ENCODE data around the gene KSR2.
"Not testable (repeated sequence)": the region's sequence is repeated elsewhere in the genome, so short reads cannot be mapped to it uniquely, and the experiment has no call there.

The KSR2 gene

GRCh38 chr12:117821480-117822175 is 147.2 kb downstream of the KSR2 start:
- DNase-seq (ENCODE audit: low spot score): no peak

DNA sequence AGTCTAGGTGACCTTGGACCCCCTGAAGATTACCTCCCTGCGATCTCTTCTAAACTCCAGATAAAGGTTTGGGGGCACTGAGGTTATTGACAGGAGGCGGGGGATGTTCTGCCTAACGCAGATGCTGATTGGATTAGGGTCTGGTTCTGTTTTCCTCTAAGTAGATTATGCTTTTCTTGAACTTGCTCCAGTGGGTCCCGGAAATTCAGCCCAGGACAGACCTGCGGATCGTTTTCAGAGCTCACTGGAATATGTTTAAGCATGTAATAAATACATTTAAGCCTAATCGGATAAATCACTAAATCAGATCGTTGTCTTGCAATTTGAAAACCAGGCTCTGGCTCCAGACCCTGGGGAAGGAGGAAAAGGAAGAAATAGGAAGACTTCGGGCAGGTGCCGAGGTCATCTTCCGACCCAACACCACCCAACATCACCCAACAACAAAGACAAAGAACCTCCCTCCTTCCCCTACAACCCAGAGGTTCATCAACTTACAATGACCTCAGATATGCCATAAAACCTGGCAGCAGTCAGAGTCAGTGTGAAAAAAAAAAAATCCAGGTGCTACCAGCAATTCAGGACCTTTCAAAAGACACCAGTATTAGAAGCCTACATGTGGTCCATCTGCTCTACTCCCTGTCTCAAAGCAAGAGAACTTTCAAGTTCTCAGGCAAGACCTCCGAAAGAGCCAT is 148.4 kb downstream of the KSR2 start:
- DNase-seq (ENCODE audit: low spot score): no peak

GRCh38 chr12:117819160-117819559 is 149.6 kb downstream of the KSR2 start:
- DNase-seq (ENCODE audit: low spot score): no peak

DNA sequence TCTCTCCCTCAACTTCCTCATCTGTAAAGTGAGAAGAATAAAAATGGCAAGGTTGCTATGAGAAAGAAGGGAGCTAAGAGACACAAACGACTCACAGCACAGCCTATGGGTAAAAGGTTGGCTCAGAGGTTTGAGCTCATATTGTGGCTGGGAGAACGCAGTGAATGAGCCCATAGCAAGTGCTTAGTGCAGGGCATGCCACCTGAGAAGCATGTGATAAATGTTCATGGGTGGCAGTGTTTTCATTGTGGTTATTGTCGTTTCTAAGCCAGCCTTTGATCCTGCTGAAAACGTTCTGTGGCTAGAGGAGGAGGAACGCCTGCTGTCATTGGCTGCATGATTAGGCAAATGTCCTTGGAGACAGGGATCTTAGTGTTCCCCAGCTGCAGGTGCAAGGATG is 150.4 kb downstream of the KSR2 start:
- no peak for DNase-seq (ENCODE audit: low spot score)

DNA sequence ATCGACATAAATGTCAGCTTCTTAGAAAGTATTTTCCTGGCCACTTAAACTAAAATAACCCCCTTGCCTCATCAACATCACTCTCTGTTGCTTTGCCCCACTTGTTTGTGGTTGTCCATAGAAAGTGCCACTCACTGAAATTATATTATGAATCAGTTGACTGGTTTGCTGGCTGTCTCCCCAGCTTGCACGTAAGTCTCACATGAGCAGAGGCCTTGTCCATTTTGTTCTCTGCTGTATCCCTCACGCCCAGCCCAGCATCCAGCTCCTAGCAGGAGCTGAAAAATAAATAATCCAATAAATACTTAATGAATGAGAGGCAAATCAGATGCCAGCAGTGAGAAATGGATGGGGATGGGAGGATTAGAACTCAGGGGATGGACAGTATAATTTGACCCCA is 159.3 kb downstream of the KSR2 start:
- no peak for DNase-seq (ENCODE audit: low spot score)

DNA sequence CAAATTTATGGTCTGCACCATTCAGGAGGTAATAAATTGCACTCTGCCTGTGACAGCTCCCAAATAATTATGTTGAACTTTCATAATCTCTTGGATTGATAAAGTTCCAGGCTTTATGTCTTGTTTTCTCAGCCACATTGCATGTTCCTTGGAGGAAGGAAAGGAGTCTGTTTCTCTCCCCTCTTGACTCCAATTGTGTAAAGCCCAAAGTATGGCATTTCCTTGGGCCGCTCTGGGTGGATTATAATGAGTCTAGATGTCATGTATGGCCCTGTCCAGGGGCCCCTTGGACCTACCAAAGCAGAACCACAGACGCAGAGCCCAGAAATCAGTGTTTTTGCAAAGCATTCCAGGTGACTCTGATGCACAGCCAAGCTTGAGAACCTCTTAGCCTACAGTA is 160.8 kb downstream of the KSR2 start:
- no peak for DNase-seq (ENCODE audit: low spot score)

GRCh38 chr12:117807355-117807754 is 161.4 kb downstream of the KSR2 start:
- no peak for DNase-seq (ENCODE audit: low spot score)

GRCh38 chr12:117805865-117806264 is 162.9 kb downstream of the KSR2 start:
- DNase-seq (ENCODE audit: low spot score): no peak

- peak; percentile 21 for DNase-seq (ENCODE audit: low spot score)
Observed at GRCh38 chr12:117803001-117803400, 165.8 kb downstream of the KSR2 start.

GRCh38 chr12:117800711-117801110 is 168.1 kb downstream of the KSR2 start:
- DNase-seq (ENCODE audit: low spot score): not testable (repeated sequence)

- no peak for DNase-seq (ENCODE audit: low spot score)
Observed at GRCh38 chr12:117797202-117797601, 171.6 kb downstream of the KSR2 start.

GRCh38 chr12:117792877-117793424 is 175.8 kb downstream of the KSR2 start:
- DNase-seq (ENCODE audit: low spot score): no peak

GRCh38 chr12:117792471-117792870 is 176.3 kb downstream of the KSR2 start:
- DNase-seq (ENCODE audit: low spot score): no peak

GRCh38 chr12:117790948-117791347 is 177.8 kb downstream of the KSR2 start:
- DNase-seq (ENCODE audit: low spot score): no peak

GRCh38 chr12:117790198-117790597 is 178.6 kb downstream of the KSR2 start:
- DNase-seq (ENCODE audit: low spot score): no peak

DNA sequence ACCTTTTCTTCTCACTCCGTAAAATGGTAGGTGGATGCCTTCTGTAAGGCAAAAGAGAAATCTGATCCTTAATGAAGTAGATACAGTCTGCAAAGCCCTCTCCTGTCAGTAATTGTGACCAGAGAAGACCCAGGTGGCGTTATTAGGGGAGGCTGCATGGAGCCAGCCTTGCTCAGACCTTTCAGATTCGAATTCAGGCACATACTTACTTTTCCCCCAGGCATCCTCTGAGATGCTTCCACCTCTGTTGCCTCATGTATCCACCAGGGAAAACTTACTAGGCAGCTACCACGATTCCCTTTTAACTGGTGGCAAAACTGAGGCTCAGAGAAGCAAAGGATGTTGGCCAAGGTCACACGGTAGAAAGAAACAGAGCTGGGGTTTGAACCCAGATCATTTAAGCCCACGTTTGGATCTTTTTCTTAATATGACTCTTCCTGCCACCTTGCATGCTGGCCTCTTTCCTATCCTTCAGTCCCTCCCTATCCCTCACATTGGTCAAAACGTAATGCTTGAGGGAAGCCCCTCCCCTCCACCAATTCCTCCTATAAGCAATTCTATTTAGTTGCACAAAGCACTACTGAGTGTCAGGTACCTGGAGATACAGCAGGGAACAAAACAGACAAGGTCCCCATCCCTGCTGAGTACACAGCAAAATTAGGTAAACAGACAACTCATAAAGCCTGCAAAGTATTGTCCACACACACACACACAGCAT is 179.4 kb downstream of the KSR2 start:
- no peak for DNase-seq (ENCODE audit: low spot score)

GRCh38 chr12:117778656-117779055 is 190.1 kb downstream of the KSR2 start:
- DNase-seq (ENCODE audit: low spot score): no peak

- no peak for DNase-seq (ENCODE audit: low spot score)
Observed at GRCh38 chr12:117774941-117775775, 193.6 kb downstream of the KSR2 start.

- DNase-seq (ENCODE audit: low spot score): no peak
Observed at GRCh38 chr12:117768860-117769259, 199.9 kb downstream of the KSR2 start.

DNA sequence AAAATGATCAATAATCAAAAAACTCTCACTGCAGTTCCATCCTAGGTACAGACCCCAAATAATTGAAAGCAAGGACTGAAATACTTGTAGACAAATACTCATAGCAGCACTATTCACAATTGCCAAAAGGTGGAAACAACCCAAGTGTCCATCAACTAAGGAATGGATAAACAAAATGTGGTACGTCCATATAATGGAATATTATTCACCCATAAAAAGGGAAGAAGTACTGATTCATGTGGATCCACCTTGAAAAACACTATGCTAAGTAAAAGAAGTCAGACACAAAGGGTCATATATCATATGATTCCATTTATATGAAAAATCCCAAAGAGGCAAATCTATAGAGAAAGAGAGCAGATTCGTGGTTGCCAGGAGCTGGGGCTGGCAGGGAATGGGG is 202.8 kb downstream of the KSR2 start:
- no peak for DNase-seq (ENCODE audit: low spot score)

DNA sequence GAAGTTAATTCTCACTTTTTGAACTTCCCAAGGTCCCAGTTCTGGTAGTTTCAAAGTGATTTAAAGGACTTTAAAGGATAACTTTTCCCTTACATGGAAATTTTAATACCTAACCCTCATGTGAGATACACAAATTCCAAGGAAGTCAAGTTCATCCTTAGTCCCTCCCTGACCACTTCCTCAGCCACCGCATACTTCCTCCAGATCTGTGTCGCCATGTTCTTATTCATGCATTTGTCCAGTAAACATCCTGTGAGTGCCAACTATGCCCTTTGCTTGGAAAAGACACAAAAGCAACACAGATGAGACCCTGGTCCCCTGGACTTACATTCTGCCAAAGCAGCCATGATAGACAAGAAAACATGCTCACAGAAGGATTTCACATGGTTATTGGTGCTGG is 206.6 kb downstream of the KSR2 start:
- DNase-seq (ENCODE audit: low spot score): no peak

- no peak for DNase-seq (ENCODE audit: low spot score)
Observed at GRCh38 chr12:117761528-117762100, 207.2 kb downstream of the KSR2 start.
